H1 (cell line): ENCODE results near the gene NUP62CL. TPM values are rescaled to one million over a fixed set of nuclear protein-coding genes. Genes with fewer than 3 reads are reported as not detected.

Source experiments
- CTCF ChIA-PET: fragments of 300-600 bp; sonication (Branson Sonifier 250); formaldehyde crosslinking; loops from one replicate; lab custom pipeline; 2021; ENCODE audit not compliant: partially characterized antibody; lab: Charles Lee
- POLR2A ChIA-PET: fragments of 300-600 bp; sonication (Branson Sonifier 250); formaldehyde crosslinking; loops from one replicate; lab custom pipeline; 2021; ENCODE audit warnings: inconsistent platforms; ENCODE audit not compliant: partially characterized antibody; lab: Charles Lee
- DNase-seq, 2 experiments: peaks; one replicate each; pipeline versions ENCODE4 v3.0.0 to v3.0.0-alpha.2; 2010 to 2022; ENCODE audit warnings: low spot score in 2 of 2, low read depth in 1 of 2, mixed read lengths in 1 of 2
- FAIRE-seq: peaks from 2 replicates; lab custom pipeline; 2011; peaks lifted over from hg19 to GRCh38; lab: Jason Lieb, UNC
- H2AFZ ChIP-seq: 2 replicates; pipeline ENCODE4 v1.8.1; 2012; ENCODE audit warnings: low read length, inconsistent platforms
- H2AK5ac ChIP-seq: 2 replicates; pipeline ENCODE4 v1.6.1; 2013; ENCODE audit warnings: low read depth, low read length
- H2BK120ac ChIP-seq: replicated peaks from 2 replicates; pipeline ENCODE3; 2013; ENCODE audit warnings: low read depth, low read length, inconsistent platforms
- H2BK12ac ChIP-seq: 2 replicates; pipeline ENCODE4 v1.6.1; 2013; ENCODE audit warnings: low read depth, low read length
- H2BK15ac ChIP-seq: 2 replicates; pipeline ENCODE4 v1.6.1; 2013; ENCODE audit warnings: low read length
- H2BK20ac ChIP-seq: 2 replicates; pipeline ENCODE4 v1.6.1; 2013; ENCODE audit warnings: low read length
- H2BK5ac ChIP-seq: 2 replicates; pipeline ENCODE4 v1.6.1; 2013; ENCODE audit warnings: low read depth, low read length
- H3K14ac ChIP-seq: 2 replicates; pipeline ENCODE4 v1.6.1; 2013; ENCODE audit warnings: inconsistent platforms; ENCODE audit not compliant: insufficient read length
- H3K18ac ChIP-seq: 2 replicates; pipeline ENCODE4 v1.6.1; 2013; ENCODE audit warnings: low read length; ENCODE audit errors: extremely low read depth
- H3K23ac ChIP-seq: 2 replicates; pipeline ENCODE4 v1.6.1; 2013; ENCODE audit warnings: inconsistent platforms; ENCODE audit not compliant: insufficient read length
- H3K23me2 ChIP-seq: 2 replicates; pipeline ENCODE4 v1.6.1; 2013; ENCODE audit warnings: low read depth, low read length
- H3K27ac ChIP-seq: 2 replicates; pipeline ENCODE4 v1.6.1; 2011; ENCODE audit warnings: low read depth, low read length, inconsistent platforms
- H3K27me3 ChIP-seq, 4 experiments: replicated peaks in 1 of 4; 1 replicate in 1 of 4; 2 replicates in 3 of 4; pipeline versions ENCODE4 v1.6.1 to v1.8.1; 2011 to 2013; ENCODE audit warnings: low read length in 3 of 4, mild to moderate bottlenecking in 3 of 4, inconsistent platforms in 2 of 4, mixed read lengths in 2 of 4, moderate library complexity in 1 of 4; ENCODE audit not compliant: control insufficient read depth in 3 of 4, insufficient read depth in 3 of 4; ENCODE audit errors: extremely low read depth in 1 of 4
- H3K36me3 ChIP-seq, 4 experiments: 2 replicates each; pipeline versions ENCODE4 v1.6.1 to v1.8.1; 2011 to 2013; ENCODE audit warnings: mild to moderate bottlenecking in 4 of 4, low read length in 3 of 4, moderate library complexity in 2 of 4, control low read depth in 1 of 4, inconsistent platforms in 1 of 4; ENCODE audit not compliant: insufficient read depth in 4 of 4, control insufficient read depth in 2 of 4
- H3K4ac ChIP-seq: replicated peaks from 2 replicates; pipeline ENCODE3; 2013; ENCODE audit warnings: low read length, low read depth, mixed read lengths, inconsistent platforms; ENCODE audit not compliant: insufficient read length
- H3K4me1 ChIP-seq, 4 experiments: replicated peaks in 1 of 4; 1 replicate in 1 of 4; 2 replicates in 3 of 4; pipeline versions ENCODE4 v1.6.1 to v1.8.1; 2011 to 2013; ENCODE audit warnings: low read length in 3 of 4, inconsistent platforms in 2 of 4, mixed read lengths in 1 of 4; ENCODE audit not compliant: insufficient read depth in 4 of 4, control insufficient read depth in 3 of 4
- H3K4me2 ChIP-seq, 2 experiments: 2 replicates each; pipeline versions ENCODE4 v1.6.1 to v1.8.1; 2011 to 2013; ENCODE audit warnings: low read depth in 2 of 2, low read length in 2 of 2, control low read depth in 1 of 2, inconsistent platforms in 1 of 2, mild to moderate bottlenecking in 1 of 2; ENCODE audit not compliant: insufficient read depth in 1 of 2
- H3K4me3 ChIP-seq, 4 experiments: fragments of 200-600, 300-600 bp in 1 of 4; sonication (generic), shearing (Covaris generic), sonication (Bioruptor Twin) in 1 of 4; 2 replicates each; pipeline versions ENCODE4 v1.5.1 to v1.8.1; 2011 to 2016; ENCODE audit warnings: low read length in 4 of 4, low read depth in 3 of 4, control low read depth in 2 of 4, inconsistent platforms in 2 of 4, mild to moderate bottlenecking in 2 of 4, mixed read lengths in 1 of 4, moderate library complexity in 1 of 4; ENCODE audit not compliant: insufficient read depth in 2 of 4; ENCODE audit errors: extremely low read depth in 1 of 4
- H3K56ac ChIP-seq: replicated peaks from 2 replicates; pipeline ENCODE3; 2013; ENCODE audit warnings: low read depth, mild to moderate bottlenecking, mixed read lengths, low read length, inconsistent platforms; ENCODE audit not compliant: insufficient read length
- H3K79me1 ChIP-seq: 2 replicates; pipeline ENCODE4 v1.6.1; 2013; ENCODE audit warnings: low read depth, low read length, control low read depth
- H3K79me2 ChIP-seq, 2 experiments: 2 replicates each; pipeline versions ENCODE4 v1.6.1 to v1.8.1; 2012 to 2013; ENCODE audit warnings: low read length in 2 of 2, mild to moderate bottlenecking in 2 of 2, inconsistent platforms in 1 of 2; ENCODE audit not compliant: insufficient read depth in 2 of 2, control insufficient read depth in 1 of 2
- H3K9ac ChIP-seq, 4 experiments: replicated peaks in 1 of 4; 1 replicate in 1 of 4; 2 replicates in 3 of 4; pipeline versions ENCODE4 v1.6.1 to v1.8.1; 2011 to 2013; ENCODE audit warnings: low read depth in 3 of 4, low read length in 3 of 4, control low read depth in 2 of 4, mild to moderate bottlenecking in 2 of 4, moderate library complexity in 2 of 4, inconsistent platforms in 1 of 4; ENCODE audit errors: extremely low read depth in 1 of 4
- H3K9me3 ChIP-seq, 2 experiments: 2 replicates each; pipeline versions ENCODE4 v1.6.1 to v1.8.1; 2012 to 2013; ENCODE audit warnings: mild to moderate bottlenecking in 2 of 2, moderate library complexity in 2 of 2, control low read depth in 1 of 2, inconsistent platforms in 1 of 2, low read depth in 1 of 2, low read length in 1 of 2, mixed read lengths in 1 of 2; ENCODE audit not compliant: insufficient read depth in 2 of 2
- H4K20me1 ChIP-seq, 2 experiments: replicated peaks in 1 of 2; 2 replicates each; pipeline versions ENCODE3 to v1.8.1; 2011 to 2013; ENCODE audit warnings: inconsistent platforms in 2 of 2, low read length in 2 of 2, mild to moderate bottlenecking in 1 of 2; ENCODE audit not compliant: insufficient read depth in 2 of 2, control insufficient read depth in 1 of 2
- H4K5ac ChIP-seq: 2 replicates; pipeline ENCODE4 v1.6.1; 2013; ENCODE audit warnings: low read length, low read depth, mixed read lengths, inconsistent platforms; ENCODE audit not compliant: insufficient read length
- H4K8ac ChIP-seq: 2 replicates; pipeline ENCODE4 v1.8.0; 2013; ENCODE audit warnings: mild to moderate bottlenecking, moderate library complexity, low read length, inconsistent platforms; ENCODE audit not compliant: insufficient read depth; ENCODE audit errors: extremely low read depth
- H4K91ac ChIP-seq: replicated peaks from 2 replicates; pipeline ENCODE3; 2013; ENCODE audit warnings: low read length, mixed read lengths, inconsistent platforms; ENCODE audit not compliant: insufficient read length
- ASH2L ChIP-seq: fragments of 200-600, 300-600 bp; sonication (generic); IDR thresholded peaks from one replicate; pipeline ENCODE4 v1.7.1; 2017; ENCODE audit warnings: low read length
- CTBP2 ChIP-seq: IDR thresholded peaks from 2 replicates; pipeline ENCODE4 v1.7.0; 2011; ENCODE audit warnings: borderline replicate concordance, mild to moderate bottlenecking, moderate library complexity, mixed read lengths, low read length; ENCODE audit not compliant: insufficient read depth, insufficient read length
- EP300 ChIP-seq, 2 experiments: IDR thresholded peaks; 1 replicate in 1 of 2; 2 replicates in 1 of 2; pipeline ENCODE4 v1.6.1; 2011 to 2012; ENCODE audit warnings: low read depth in 2 of 2, low read length in 2 of 2, mild to moderate bottlenecking in 2 of 2, borderline replicate concordance in 1 of 2, inconsistent platforms in 1 of 2, moderate library complexity in 1 of 2
- EZH2 ChIP-seq: fragments of 200-600 bp; sonication (generic); IDR thresholded peaks from 2 replicates; pipeline ENCODE4 v1.7.1; 2012; ENCODE audit warnings: low read depth, mild to moderate bottlenecking, moderate library complexity, low read length, inconsistent platforms; ENCODE audit not compliant: severe bottlenecking
- FOSL1 ChIP-seq: IDR thresholded peaks from 2 replicates; pipeline ENCODE4 v1.6.1; 2011; ENCODE audit warnings: mild to moderate bottlenecking, low read depth, low read length, moderate library complexity; ENCODE audit not compliant: insufficient read depth
- GTF2F1 ChIP-seq: IDR thresholded peaks from 2 replicates; pipeline ENCODE4 v1.6.1; 2012; ENCODE audit warnings: low read depth, low read length, improper control_type of control experiment, borderline replicate concordance
- PHF8 ChIP-seq: fragments of 200-600 bp; sonication (generic); conservative IDR thresholded peaks from 2 replicates; pipeline ENCODE4 v1.7.1; 2012; ENCODE audit warnings: low read depth, mild to moderate bottlenecking, inconsistent platforms, low read length, moderate library complexity
- POLR2AphosphoS5 ChIP-seq: IDR thresholded peaks from 2 replicates; pipeline ENCODE4 v1.6.1; 2011; ENCODE audit warnings: low read depth, low read length
- POU5F1 ChIP-seq: IDR thresholded peaks from 2 replicates; pipeline ENCODE4 v1.6.1; 2011; ENCODE audit warnings: low read depth, mild to moderate bottlenecking, low read length, moderate library complexity
- SIN3A ChIP-seq, 2 experiments: IDR thresholded peaks in 1 of 2; conservative IDR thresholded peaks in 1 of 2; 2 replicates each; pipeline ENCODE4 v1.6.1; 2011 to 2012; ENCODE audit warnings: low read length in 2 of 2, improper control_type of control experiment in 1 of 2, low read depth in 1 of 2, mild to moderate bottlenecking in 1 of 2
- TAF7 ChIP-seq: optimal IDR thresholded peaks from 2 replicates; pipeline ENCODE3; 2011; ENCODE audit warnings: low read depth, mild to moderate bottlenecking, inconsistent platforms, low read length, moderate library complexity, borderline replicate concordance
- TBP ChIP-seq: IDR thresholded peaks from 2 replicates; pipeline ENCODE4 v1.6.1; 2011; ENCODE audit warnings: low read depth, low read length, improper control_type of control experiment
- WGBS, 2 experiments: shearing (Covaris generic) in 1 of 2; methylation state at CpG; one replicate each; pipeline versions ENCODE4 v1.1.6 to v1.1.7; 2013 to 2015; ENCODE audit warnings: low lambda C conversion rate in 2 of 2, mixed read lengths in 2 of 2, inconsistent platforms in 1 of 2, low coverage in 1 of 2, missing lambda C conversion rate in 1 of 2; ENCODE audit not compliant: insufficient replicate concordance in 2 of 2, insufficient coverage in 1 of 2, insufficient read length in 1 of 2; ENCODE audit errors: extremely low coverage in 1 of 2, missing lambda C conversion rate in 1 of 2; 5-methylcytosine and 5-hydroxymethylcytosine counted together
- polyA plus RNA-seq, 7 experiments: library from polyadenylated mRNA; depleted of rRNA in 3 of 7; stranded (reverse) in 5 of 7; unstranded in 2 of 7; fragments of >200 nt in 5 of 7; fragments of 200-250 nt in 2 of 7; gene quantifications; 1 replicate in 5 of 7; 2 replicates in 1 of 7; 4 replicates in 1 of 7; pipeline versions ENCODE4 v1.2.1 to v1.2.3, GENCODE V29; 2011 to 2013; ENCODE audit warnings: missing spikeins in 2 of 7, mixed read lengths in 2 of 7
- total RNA-seq: library from RNA; stranded (reverse); fragmentation: NEBNext Ultra II Directional; extraction: Animal tissue kit (Norgen Biotek cat#: 25700); gene quantifications from 2 replicates; pipeline ENCODE4 v1.2.1, GENCODE V29; 2021
- TF ChIP-seq, protein P1 (sequence below): IDR thresholded peaks from 2 replicates; pipeline ENCODE4 v1.6.1; 2012; ENCODE audit warnings: inconsistent platforms

The NUP62CL gene
- total and polyA plus RNA-seq, 2 of the 8 experiments (the other 6 are each of a cell fraction or from before 2014, with no cell fraction given), result 3.3 to 6.2 TPM

DNA sequence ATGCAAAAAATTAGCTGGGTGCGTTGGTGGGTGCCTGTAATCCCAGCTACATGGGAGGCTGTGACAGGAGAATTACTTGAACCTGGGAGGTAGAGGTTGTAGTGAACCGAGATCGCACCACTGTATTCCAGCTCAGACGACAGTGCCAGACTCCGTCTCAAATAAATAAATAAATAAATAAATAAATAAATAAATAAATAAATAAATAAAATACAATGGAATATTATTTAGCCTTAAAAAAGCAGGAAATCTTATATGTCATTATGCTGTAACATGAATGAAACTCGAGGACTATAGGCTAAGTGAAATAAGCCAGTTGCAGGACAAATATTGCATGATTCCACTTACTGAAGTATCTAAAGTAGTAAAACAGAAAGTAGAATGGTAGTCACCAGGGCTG is 130.1 kb downstream of the NUP62CL start:
- FAIRE-seq, result no peak
- H3K4me1 ChIP-seq, result no peaks in the 10 kb centered on the region
- DNase-seq, result no peak
- no peak overlapping the region for H4K8ac ChIP-seq
- no peak overlapping the region for H2BK5ac ChIP-seq
- H3K9ac ChIP-seq, result no peak overlapping the region
- H3K23me2 ChIP-seq, result no peaks in the 10 kb centered on the region
- ChIA-PET POLR2A (no interaction called here), CTCF (no interaction called here)
- WGBS, 2 experiments, result 91% methylated on average over 4 of the region's 6 CpGs; no CpG with 5 or more reads in 1 of the 2 experiments
- no peak overlapping the region for H3K4ac ChIP-seq
- H4K91ac ChIP-seq, result no peak overlapping the region
- H2AK5ac ChIP-seq, result no peak overlapping the region
- H2BK120ac ChIP-seq, result no peak overlapping the region
- no peak overlapping the region for H3K56ac ChIP-seq
- no peak overlapping the region for H3K4me3 ChIP-seq
- H3K4me2 ChIP-seq, result no peak overlapping the region
- H2BK20ac ChIP-seq, result no peak overlapping the region
- no peaks in the 10 kb centered on the region for H3K79me2 ChIP-seq
- no peak overlapping the region for H3K23ac ChIP-seq
- H3K18ac ChIP-seq, result no peak overlapping the region
- no peaks in the 10 kb centered on the region for H3K79me1 ChIP-seq
- H3K27me3 ChIP-seq, result no peaks in the 10 kb centered on the region
- H4K5ac ChIP-seq, result no peak overlapping the region
- peaks cover 0 to 2% (median 0%) of the 10 kb centered on the region in 4 experiments; a peak in 1 of 8 replicates for H3K36me3 ChIP-seq
- H4K20me1 ChIP-seq, result no peaks in the 10 kb centered on the region
- H2BK12ac ChIP-seq, result no peak overlapping the region
- H2BK15ac ChIP-seq, result no peak overlapping the region
- no peak overlapping the region for H2AFZ ChIP-seq
- no peak overlapping the region for H3K27ac ChIP-seq
- H3K9me3 ChIP-seq, result no peaks in the 10 kb centered on the region
- no peak overlapping the region for H3K14ac ChIP-seq
- TF ChIP-seq ASH2L (no peak), TBP (no peak), POLR2AphosphoS5 (no peak), FOSL1 (no peak), SIN3A (conservative IDR thresholded peaks at IDR 0.05 in 1 of 2, IDR thresholded peaks at IDR 0.05 in 1 of 2; ENCODE audit: low read depth in 1 of 2, low read length in 2 of 2) (no peak), EZH2 (no peak), EP300 (IDR thresholded peaks at IDR 0.05; ENCODE audit: borderline replicate concordance in 1 of 2, low read depth in 2 of 2, low read length in 2 of 2) (no peak), TAF7 (no peak), CTBP2 (no peak), GTF2F1 (no peak), POU5F1 (no peak), PHF8 (no peak)
- TF ChIP-seq, protein P1, sequence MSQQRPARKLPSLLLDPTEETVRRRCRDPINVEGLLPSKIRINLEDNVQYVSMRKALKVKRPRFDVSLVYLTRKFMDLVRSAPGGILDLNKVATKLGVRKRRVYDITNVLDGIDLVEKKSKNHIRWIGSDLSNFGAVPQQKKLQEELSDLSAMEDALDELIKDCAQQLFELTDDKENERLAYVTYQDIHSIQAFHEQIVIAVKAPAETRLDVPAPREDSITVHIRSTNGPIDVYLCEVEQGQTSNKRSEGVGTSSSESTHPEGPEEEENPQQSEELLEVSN, result no peak
